Hepatocyte (in vitro differentiated cells): ENCODE data around the gene NCMAP.

Source experiments
- EZH2 ChIP-seq: fragments of 200-600 bp; sonication (generic); IDR thresholded peaks from 2 replicates; pipeline ENCODE4 v1.6.1; 2016; ENCODE audit warnings: antibody characterized with exemption, mild to moderate bottlenecking, borderline replicate concordance
- TF ChIP-seq, protein P1 (sequence below): fragments of 200-600 bp; sonication (generic); IDR thresholded peaks from 2 replicates; pipeline ENCODE4 v1.5.1; 2016; ENCODE audit warnings: antibody characterized with exemption, mild to moderate bottlenecking; ENCODE audit not compliant: poor library complexity

GRCh38 chr1:24639881-24640280 lies 84.0 kb downstream of the NCMAP start:
- TF ChIP-seq, protein P1, sequence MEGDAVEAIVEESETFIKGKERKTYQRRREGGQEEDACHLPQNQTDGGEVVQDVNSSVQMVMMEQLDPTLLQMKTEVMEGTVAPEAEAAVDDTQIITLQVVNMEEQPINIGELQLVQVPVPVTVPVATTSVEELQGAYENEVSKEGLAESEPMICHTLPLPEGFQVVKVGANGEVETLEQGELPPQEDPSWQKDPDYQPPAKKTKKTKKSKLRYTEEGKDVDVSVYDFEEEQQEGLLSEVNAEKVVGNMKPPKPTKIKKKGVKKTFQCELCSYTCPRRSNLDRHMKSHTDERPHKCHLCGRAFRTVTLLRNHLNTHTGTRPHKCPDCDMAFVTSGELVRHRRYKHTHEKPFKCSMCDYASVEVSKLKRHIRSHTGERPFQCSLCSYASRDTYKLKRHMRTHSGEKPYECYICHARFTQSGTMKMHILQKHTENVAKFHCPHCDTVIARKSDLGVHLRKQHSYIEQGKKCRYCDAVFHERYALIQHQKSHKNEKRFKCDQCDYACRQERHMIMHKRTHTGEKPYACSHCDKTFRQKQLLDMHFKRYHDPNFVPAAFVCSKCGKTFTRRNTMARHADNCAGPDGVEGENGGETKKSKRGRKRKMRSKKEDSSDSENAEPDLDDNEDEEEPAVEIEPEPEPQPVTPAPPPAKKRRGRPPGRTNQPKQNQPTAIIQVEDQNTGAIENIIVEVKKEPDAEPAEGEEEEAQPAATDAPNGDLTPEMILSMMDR = no peak
- TF ChIP-seq EZH2 = no peak
